ENCODE results near the gene RAP1GAP.

Gene RAP1GAP

GRCh38 chr1:21693732-21694131, 24.6 kb upstream of the RAP1GAP start:
- Histone ChIP-seq H3K4me1 (ENCODE audit: insufficient read depth, low read length, poor library complexity, severe bottlenecking) (no peaks in the 10 kb centered on the region), H3K9me2 (replicated peaks; ENCODE audit: low read depth, low read length) (no peaks in the 10 kb centered on the region), H3K36me3 (ENCODE audit: insufficient read depth, low read length) (peaks cover 60% of the 10 kb centered on the region; the same call in 1 of the 2 replicates), H3F3A (ENCODE audit: low read depth) (no peaks in the 10 kb centered on the region), H3K9ac (ENCODE audit: low read depth, low read length, poor library complexity, severe bottlenecking) (no peak overlapping the region), H3K27me3 (ENCODE audit: insufficient read depth, low read length, poor library complexity, severe bottlenecking) (no peaks in the 10 kb centered on the region), H2AFZ (ENCODE audit: low read length) (no peak overlapping the region), H3K4me2 (ENCODE audit: low read depth, low read length, poor library complexity, severe bottlenecking) (no peak overlapping the region), H3K4me3 (ENCODE audit: low read length, poor library complexity, severe bottlenecking) (no peak overlapping the region), H3K9me3 (ENCODE audit: insufficient read depth, low read depth, low read length) (no peaks in the 10 kb centered on the region), H3K79me2 (ENCODE audit: insufficient read depth, low read length) (no peaks in the 10 kb centered on the region), H4K20me1 (ENCODE audit: insufficient read depth, low read length, poor library complexity, severe bottlenecking) (no peaks in the 10 kb centered on the region)
- TF ChIP-seq, protein P1, sequence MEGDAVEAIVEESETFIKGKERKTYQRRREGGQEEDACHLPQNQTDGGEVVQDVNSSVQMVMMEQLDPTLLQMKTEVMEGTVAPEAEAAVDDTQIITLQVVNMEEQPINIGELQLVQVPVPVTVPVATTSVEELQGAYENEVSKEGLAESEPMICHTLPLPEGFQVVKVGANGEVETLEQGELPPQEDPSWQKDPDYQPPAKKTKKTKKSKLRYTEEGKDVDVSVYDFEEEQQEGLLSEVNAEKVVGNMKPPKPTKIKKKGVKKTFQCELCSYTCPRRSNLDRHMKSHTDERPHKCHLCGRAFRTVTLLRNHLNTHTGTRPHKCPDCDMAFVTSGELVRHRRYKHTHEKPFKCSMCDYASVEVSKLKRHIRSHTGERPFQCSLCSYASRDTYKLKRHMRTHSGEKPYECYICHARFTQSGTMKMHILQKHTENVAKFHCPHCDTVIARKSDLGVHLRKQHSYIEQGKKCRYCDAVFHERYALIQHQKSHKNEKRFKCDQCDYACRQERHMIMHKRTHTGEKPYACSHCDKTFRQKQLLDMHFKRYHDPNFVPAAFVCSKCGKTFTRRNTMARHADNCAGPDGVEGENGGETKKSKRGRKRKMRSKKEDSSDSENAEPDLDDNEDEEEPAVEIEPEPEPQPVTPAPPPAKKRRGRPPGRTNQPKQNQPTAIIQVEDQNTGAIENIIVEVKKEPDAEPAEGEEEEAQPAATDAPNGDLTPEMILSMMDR (conservative IDR thresholded peaks at IDR 0.05; ENCODE audit: low read length): no peak
- no peak for TF ChIP-seq EZH2phosphoT487 (IDR thresholded peaks at IDR 0.05; ENCODE audit: borderline replicate concordance)

- no peak overlapping the region for H3K4me2 ChIP-seq (ENCODE audit: low read depth, low read length, poor library complexity, severe bottlenecking)
- H3K9me3 ChIP-seq (ENCODE audit: insufficient read depth, low read depth, low read length): no peaks in the 10 kb centered on the region
- no peak for TF ChIP-seq EZH2phosphoT487 (IDR thresholded peaks at IDR 0.05; ENCODE audit: borderline replicate concordance)
- TF ChIP-seq, protein P1 (conservative IDR thresholded peaks at IDR 0.05; ENCODE audit: low read length): no peak
- H3K9me2 ChIP-seq (replicated peaks; ENCODE audit: low read depth, low read length): no peaks in the 10 kb centered on the region
- no peaks in the 10 kb centered on the region for H3F3A ChIP-seq (ENCODE audit: low read depth)
- H2AFZ ChIP-seq (ENCODE audit: low read length): no peak overlapping the region
- H3K79me2 ChIP-seq (ENCODE audit: insufficient read depth, low read length): no peaks in the 10 kb centered on the region
- no peaks in the 10 kb centered on the region for H4K20me1 ChIP-seq (ENCODE audit: insufficient read depth, low read length, poor library complexity, severe bottlenecking)
- H3K36me3 ChIP-seq (ENCODE audit: insufficient read depth, low read length): peaks cover 67% of the 10 kb centered on the region; the same call in 1 of the 2 replicates
- no peaks in the 10 kb centered on the region for H3K4me1 ChIP-seq (ENCODE audit: insufficient read depth, low read length, poor library complexity, severe bottlenecking)
- no peak overlapping the region for H3K9ac ChIP-seq (ENCODE audit: low read depth, low read length, poor library complexity, severe bottlenecking)
- H3K27me3 ChIP-seq (ENCODE audit: insufficient read depth, low read length, poor library complexity, severe bottlenecking): no peaks in the 10 kb centered on the region
- H3K4me3 ChIP-seq (ENCODE audit: low read length, poor library complexity, severe bottlenecking): no peak overlapping the region
These were observed 22.6 kb upstream of the RAP1GAP start for GRCh38 chr1:21691739-21692138.

GRCh38 chr1:21689661-21690372, 20.7 kb upstream of the RAP1GAP start:
- Histone ChIP-seq H3K9me3 (ENCODE audit: insufficient read depth, low read depth, low read length) (no peaks in the 10 kb centered on the region), H3K4me3 (ENCODE audit: low read length, poor library complexity, severe bottlenecking) (no peak overlapping the region), H2AFZ (ENCODE audit: low read length) (no peak overlapping the region), H3K79me2 (ENCODE audit: insufficient read depth, low read length) (no peaks in the 10 kb centered on the region), H3K9me2 (replicated peaks; ENCODE audit: low read depth, low read length) (no peaks in the 10 kb centered on the region), H4K20me1 (ENCODE audit: insufficient read depth, low read length, poor library complexity, severe bottlenecking) (no peaks in the 10 kb centered on the region), H3K9ac (ENCODE audit: low read depth, low read length, poor library complexity, severe bottlenecking) (no peak overlapping the region), H3K4me2 (ENCODE audit: low read depth, low read length, poor library complexity, severe bottlenecking) (no peak overlapping the region), H3F3A (ENCODE audit: low read depth) (no peaks in the 10 kb centered on the region), H3K36me3 (ENCODE audit: insufficient read depth, low read length) (peaks cover 76% of the 10 kb centered on the region; the same call in 1 of the 2 replicates), H3K4me1 (ENCODE audit: insufficient read depth, low read length, poor library complexity, severe bottlenecking) (no peaks in the 10 kb centered on the region), H3K27me3 (ENCODE audit: insufficient read depth, low read length, poor library complexity, severe bottlenecking) (no peaks in the 10 kb centered on the region)
- TF ChIP-seq, protein P1 (conservative IDR thresholded peaks at IDR 0.05; ENCODE audit: low read length): no peak
- TF ChIP-seq EZH2phosphoT487 (IDR thresholded peaks at IDR 0.05; ENCODE audit: borderline replicate concordance): no peak

All from Loucy (cell line).